Adrenal gland (tissue), 5 donors: ENCODE results near the gene SLC25A11.

Experiments used
- CTCF ChIP-seq, 6 experiments: fragments of 450-650 bp in 4 of 6; fragments of 200-600 bp in 2 of 6; sonication (generic) in 1 of 6; IDR thresholded peaks; 1 replicate in 5 of 6; 2 replicates in 1 of 6; pipeline versions ENCODE4 v1.5.1 to v1.8.0; 2016 to 2021; ENCODE audit warnings: antibody characterized with exemption in 6 of 6, mild to moderate bottlenecking in 2 of 6, moderate library complexity in 1 of 6
- POLR2A ChIP-seq, 2 donors: fragments of 450-650 bp; IDR thresholded peaks; one replicate each; pipeline ENCODE4 v1.6.1; 2017; ENCODE audit warnings: antibody characterized with exemption in 2 of 2, mild to moderate bottlenecking in 2 of 2, moderate library complexity in 1 of 2
- donor health status: DM: no; HTN: no; CAD: no.

- TF ChIP-seq CTCF (IDR thresholded peaks at IDR 0.05) (no peak), POLR2A (IDR thresholded peaks at IDR 0.05) (no peak)
Measured at GRCh38 chr17:4931963-4932362, 7.9 kb downstream of the SLC25A11 start, which contains the start of gene GP1BA.
